Body of pancreas (tissue), 4 donors: ENCODE measurements around the gene CDKL1.

Experiments
- CTCF ChIP-seq, 7 experiments: fragments of 450-650 bp in 4 of 7; fragments of 200-600 bp in 3 of 7; sonication (generic) in 3 of 7; IDR thresholded peaks; one replicate each; pipeline ENCODE4 v1.5.1; 2016 to 2019; ENCODE audit warnings: antibody characterized with exemption in 7 of 7
- POLR2A ChIP-seq, 3 donors: fragments of 450-650 bp; IDR thresholded peaks; one replicate each; pipeline ENCODE4 v1.6.1; 2016; ENCODE audit warnings: antibody characterized with exemption in 3 of 3, mild to moderate bottlenecking in 2 of 3

- TF ChIP-seq CTCF (IDR thresholded peaks at IDR 0.05) (peak in 2 of 7 experiments; percentile 1 to 12), POLR2A (IDR thresholded peaks at IDR 0.05) (no peak)
These were observed 2.8 kb upstream of the CDKL1 start for GRCh38 chr14:50399251-50400032.
